GM19455 (cell line): ENCODE measurements around the gene PRKAB1.

Experiments used
- ATAC-seq: cut with Tn5 transposase; IDR thresholded peaks from one replicate; pipeline ENCODE4 v1.9.1; 2021; ENCODE audit not compliant: unreplicated experiment

PRKAB1 gene

GRCh38 chr12:119661882-119662281 is 6.1 kb upstream of the PRKAB1 start:
- ATAC-seq: no peak

- no peak for ATAC-seq
Measured at GRCh38 chr12:119664642-119665041, 3.3 kb upstream of the PRKAB1 start.

GRCh38 chr12:119665164-119665929 is 2.6 kb upstream of the PRKAB1 start:
- no peak for ATAC-seq

- ATAC-seq: no peak
Measured at GRCh38 chr12:119666226-119666795, 1.6 kb upstream of the PRKAB1 start.

GRCh38 chr12:119666900-119667576 is 895 bp upstream of the PRKAB1 start:
- ATAC-seq: peak; percentile 13

- no peak for ATAC-seq
Measured at GRCh38 chr12:119668324-119668841, 450 bp downstream of the PRKAB1 start.

GRCh38 chr12:119669744-119670472 is 2.0 kb downstream of the PRKAB1 start:
- no peak for ATAC-seq

GRCh38 chr12:119671070-119671469 is 3.1 kb downstream of the PRKAB1 start:
- no peak for ATAC-seq

- ATAC-seq: no peak
Measured at GRCh38 chr12:119672194-119672593, 4.3 kb downstream of the PRKAB1 start.

GRCh38 chr12:119673634-119674033 is 5.7 kb downstream of the PRKAB1 start:
- no peak for ATAC-seq

GRCh38 chr12:119674560-119674959 is 6.6 kb downstream of the PRKAB1 start:
- no peak for ATAC-seq

GRCh38 chr12:119676022-119676421 is 8.1 kb downstream of the PRKAB1 start:
- ATAC-seq: no peak

- ATAC-seq: no peak
Measured at GRCh38 chr12:119676573-119676972, 8.6 kb downstream of the PRKAB1 start.

- no peak for ATAC-seq
Measured at GRCh38 chr12:119678459-119678858, 10.5 kb downstream of the PRKAB1 start.

- ATAC-seq: no peak
Measured at GRCh38 chr12:119679081-119679480, 11.1 kb downstream of the PRKAB1 start.

GRCh38 chr12:119679490-119679889 is 11.6 kb downstream of the PRKAB1 start:
- no peak for ATAC-seq

GRCh38 chr12:119681111-119681510 is 13.2 kb downstream of the PRKAB1 start:
- ATAC-seq: no peak

- peak; percentile 52 for ATAC-seq
Measured at GRCh38 chr12:119681728-119682638, 14.1 kb downstream of the PRKAB1 start.

- no peak for ATAC-seq
Measured at GRCh38 chr12:119682639-119683252, 14.8 kb downstream of the PRKAB1 start.

- ATAC-seq: no peak
Measured at GRCh38 chr12:119683413-119683812, 15.5 kb downstream of the PRKAB1 start.
